NK-92 (cell line): Measurements from ENCODE around the gene CMC1.
"Not testable (repeated sequence)": the region's sequence is repeated elsewhere in the genome, so short reads cannot be mapped to it uniquely, and the experiment has no call there.

Source experiments
- DNase-seq: peaks from one replicate; lab custom pipeline; 2025; ENCODE audit not compliant: unreplicated experiment; lab: John Stamatoyannopoulos, UW

Gene CMC1, protein sequence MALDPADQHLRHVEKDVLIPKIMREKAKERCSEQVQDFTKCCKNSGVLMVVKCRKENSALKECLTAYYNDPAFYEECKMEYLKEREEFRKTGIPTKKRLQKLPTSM

GRCh38 chr3:28241221-28242160 is at the start of gene CMC1:
TSS of gene CMC1 (plus strand) at chr3:28241619. CDS start at chr3:28241794, 175 bp downstream.
- DNase-seq = peak; percentile 43

GRCh38 chr3:28198161-28198560 is 43.3 kb upstream of the CMC1 start:
- no peak for DNase-seq

- DNase-seq = no peak
Observed at GRCh38 chr3:28198974-28199373, 42.4 kb upstream of the CMC1 start.

DNA sequence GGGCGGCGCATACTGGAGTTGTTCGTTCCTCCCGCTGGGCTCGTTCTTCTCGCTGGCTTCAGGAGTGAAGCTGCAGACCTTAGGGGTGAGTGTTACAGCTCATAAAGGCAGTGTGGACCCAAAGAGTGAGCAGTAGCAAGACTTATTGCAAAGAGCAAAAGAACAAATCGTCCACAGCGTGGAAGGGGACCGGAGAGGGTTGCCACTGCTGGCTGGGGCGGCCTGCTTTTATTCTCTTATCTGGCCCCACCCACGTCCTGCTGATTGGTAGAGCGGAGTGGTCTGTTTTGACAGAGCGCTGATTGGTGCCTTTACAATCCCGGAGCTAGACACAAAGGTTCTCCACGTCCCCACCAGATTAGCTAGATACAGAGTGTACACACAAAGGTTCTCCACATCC is 41.8 kb upstream of the CMC1 start:
- DNase-seq = not testable (repeated sequence)

- DNase-seq = not testable (repeated sequence)
Observed at GRCh38 chr3:28200366-28200848, 41.0 kb upstream of the CMC1 start.

DNA sequence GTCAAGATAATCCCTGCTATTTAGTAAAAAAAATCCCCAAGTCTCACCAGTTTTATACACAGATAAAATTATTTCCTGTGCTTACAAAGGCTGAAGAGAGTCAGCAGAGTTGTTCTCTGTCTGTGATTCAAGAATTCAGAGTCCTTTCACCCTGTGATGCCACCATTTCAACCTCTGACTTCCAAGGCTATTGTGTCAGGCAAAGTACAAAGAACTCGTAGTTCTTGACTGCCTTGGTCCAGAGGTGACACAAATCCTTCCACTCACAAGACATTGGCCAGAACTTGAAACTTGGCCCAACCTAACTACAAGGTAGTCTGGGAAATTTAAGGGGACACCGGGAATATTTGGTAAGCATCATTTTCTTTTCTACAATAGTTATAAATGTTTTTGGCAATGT is 34.9 kb upstream of the CMC1 start:
- no peak for DNase-seq

DNA sequence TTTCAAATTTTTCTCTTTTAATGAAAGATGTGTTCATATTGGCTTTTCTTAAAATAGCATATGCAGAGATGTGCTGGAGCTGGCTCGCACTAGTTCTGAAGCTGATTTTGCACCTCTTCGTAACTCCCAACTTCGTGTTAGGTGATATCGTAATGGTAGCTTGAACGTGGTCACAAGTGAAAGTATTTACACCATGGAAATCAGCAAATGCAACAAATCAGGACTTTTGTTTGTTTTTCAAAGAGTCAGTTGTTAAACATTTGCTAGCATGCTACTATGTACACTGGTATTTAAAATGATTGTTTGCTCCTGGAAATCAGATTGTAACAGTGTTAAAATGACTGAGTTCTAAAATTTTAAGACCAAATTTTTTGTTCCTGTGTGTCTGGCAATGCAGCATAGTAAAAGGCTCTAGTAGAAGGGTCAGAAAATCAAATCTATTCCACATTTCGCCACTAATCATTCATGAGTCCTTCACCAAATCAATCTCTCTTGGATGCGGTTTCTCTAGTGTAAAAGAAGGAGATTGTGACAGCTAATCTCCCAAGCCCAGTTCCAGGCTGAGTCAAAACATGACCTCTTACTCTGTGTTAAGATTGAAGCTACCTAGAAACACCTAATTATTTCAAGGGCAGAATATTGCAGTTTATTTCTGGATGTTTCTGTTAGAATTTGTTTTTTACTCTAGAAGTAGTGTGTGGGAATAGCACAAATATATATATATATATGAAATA is 34.3 kb upstream of the CMC1 start:
- no peak for DNase-seq

DNA sequence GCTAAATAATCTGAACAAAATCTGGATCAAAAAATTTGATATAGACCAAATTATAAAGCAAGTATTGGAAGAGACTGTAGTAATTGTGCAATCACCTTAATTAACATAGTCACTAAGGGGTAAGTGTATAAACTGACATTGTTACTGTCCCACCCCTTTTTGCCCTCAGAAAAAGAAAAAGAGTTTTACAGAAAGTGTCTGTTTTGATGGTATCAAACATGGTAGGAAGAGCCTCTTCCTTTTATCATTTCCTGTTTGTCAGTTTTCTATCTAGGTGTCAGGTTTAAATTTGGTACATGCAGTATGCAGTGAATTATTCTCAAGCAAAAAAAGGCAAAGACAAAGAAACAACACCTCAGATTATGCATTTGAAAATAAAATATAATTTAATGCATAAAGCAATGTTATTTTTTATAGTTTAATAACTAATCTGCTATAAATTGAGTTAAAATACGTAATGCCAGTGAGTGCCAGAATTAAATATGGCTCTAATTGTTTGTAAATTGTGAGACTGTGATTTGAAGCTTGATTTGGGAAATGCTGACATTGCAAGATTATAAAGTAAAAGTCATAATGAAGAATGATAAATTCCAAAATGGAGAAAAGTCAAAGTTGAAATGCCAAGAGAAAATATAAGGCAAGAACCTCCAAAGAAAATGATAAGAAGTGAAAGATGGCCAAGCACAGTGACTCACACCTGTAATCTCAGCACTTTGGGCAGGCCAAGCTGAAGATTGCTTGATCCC is 30.3 kb upstream of the CMC1 start:
- DNase-seq = no peak

- DNase-seq = no peak
Observed at GRCh38 chr3:28212681-28213080, 28.7 kb upstream of the CMC1 start.

- DNase-seq = no peak
Observed at GRCh38 chr3:28215407-28215806, 26.0 kb upstream of the CMC1 start.

DNA sequence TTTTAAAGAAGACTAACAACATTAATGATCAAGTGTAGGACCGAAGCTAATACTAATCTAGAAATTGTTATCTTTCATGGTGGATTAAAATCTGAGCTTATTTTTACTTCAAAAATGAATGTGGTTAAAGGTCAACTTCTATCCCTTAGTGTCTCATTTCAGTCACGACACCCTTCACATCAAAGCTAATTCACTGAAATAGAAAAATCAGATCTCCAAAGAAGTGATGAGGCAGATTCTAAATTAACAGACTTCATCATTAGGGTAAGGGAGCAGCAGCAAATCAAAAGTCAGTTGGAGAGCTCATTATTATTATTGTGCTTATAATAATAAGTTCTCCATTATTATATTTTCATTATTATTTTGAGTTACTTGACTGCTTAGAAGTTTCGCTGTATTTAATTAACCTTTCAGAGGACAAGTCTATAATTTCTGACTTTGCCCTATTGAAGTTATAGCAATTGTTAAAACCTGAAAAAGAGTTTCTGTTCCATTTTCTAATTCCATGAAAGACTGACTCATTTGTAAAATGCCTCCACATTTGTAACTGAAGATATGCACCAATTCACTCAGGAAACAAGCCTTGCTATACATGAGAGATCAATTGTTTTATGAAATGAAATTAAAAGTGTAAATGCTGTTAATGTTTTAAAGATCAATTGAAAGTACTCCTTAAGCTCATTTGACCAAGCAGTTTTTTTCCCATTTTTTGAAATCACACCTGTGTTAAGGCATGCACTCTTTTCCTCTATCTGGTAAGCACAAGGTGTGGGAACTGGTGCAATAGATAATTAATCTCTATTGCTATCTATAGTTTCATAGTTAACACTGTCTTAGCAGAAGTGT is 23.1 kb upstream of the CMC1 start:
- DNase-seq = no peak

GRCh38 chr3:28218917-28219198 is 22.6 kb upstream of the CMC1 start:
- DNase-seq = no peak

DNA sequence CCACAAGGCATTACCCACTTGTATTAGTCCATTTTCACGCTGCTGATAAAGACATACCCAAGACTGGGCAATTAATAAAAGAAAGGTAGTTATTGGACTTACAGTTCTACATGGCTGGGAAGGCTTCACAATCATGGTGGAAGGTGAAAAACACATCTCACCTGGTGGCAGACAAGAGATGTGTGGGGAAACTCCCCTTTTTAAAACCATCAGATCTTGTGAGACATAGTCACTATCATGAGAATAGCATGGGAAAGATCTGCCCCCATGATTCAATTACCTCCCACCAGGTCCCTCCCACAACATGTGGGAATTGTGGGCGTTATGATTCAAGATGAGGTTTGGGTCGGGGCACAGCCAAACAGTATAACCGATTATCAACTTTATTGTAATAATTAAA is 17.0 kb upstream of the CMC1 start:
- no peak for DNase-seq

DNA sequence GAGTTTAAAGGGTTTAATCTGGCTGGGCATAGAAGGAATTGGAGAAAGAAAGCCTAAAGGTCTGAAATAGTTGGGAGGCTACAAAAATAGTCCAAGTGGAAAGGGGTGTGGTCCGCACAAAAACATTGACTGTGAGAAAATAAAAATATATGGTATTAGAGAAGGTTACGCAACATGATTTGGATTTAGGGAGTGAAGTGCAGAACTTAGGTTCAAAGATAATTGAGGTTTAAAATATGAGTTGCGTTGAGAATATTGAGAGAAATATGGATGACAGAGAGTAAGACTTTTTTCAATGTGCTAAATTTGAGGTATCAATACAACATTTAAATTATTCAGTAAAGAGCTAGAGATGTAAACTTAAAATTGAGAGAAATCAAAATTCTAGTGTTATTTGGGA is 15.4 kb upstream of the CMC1 start:
- DNase-seq = no peak

DNA sequence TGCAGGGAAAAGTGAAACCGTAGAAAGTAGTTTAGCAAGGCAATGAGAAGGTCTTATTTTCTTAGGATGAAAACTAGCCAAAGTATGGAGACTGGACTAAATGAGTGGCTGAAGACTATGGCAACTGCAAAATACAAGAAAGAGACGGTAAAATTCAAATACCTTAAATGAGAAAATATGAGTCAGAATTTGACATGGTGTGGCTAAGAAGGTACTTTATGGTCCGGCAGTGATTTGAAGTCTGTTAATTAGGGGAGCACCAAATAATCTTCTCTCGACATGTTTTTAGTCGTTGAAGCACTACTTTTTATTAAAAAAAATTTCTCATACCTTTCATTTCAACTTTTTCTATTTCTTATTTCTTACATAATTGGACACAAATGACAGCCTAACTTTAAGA is 12.8 kb upstream of the CMC1 start:
- no peak for DNase-seq

GRCh38 chr3:28232659-28233058 is 8.8 kb upstream of the CMC1 start:
- no peak for DNase-seq

DNA sequence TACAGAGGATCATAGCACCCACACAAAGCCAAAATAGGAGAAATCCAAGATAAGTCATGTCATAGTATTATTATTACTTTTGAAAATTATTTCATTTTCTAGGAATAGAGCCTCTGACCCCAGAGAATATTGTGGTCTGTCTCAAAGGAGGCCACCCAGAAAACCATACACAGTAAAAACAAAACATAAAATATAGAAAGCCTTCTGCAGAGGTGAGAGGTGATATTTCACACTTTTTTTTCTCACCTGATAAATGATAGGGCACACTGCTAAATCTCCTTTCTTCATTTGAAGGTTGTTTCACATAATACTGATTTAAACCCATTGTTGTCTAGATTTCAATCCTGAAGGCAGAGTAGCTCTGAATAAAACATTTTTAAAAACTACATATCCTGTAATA is 7.0 kb upstream of the CMC1 start:
- DNase-seq = no peak

GRCh38 chr3:28239108-28239507 is 2.3 kb upstream of the CMC1 start:
- DNase-seq = no peak

DNA sequence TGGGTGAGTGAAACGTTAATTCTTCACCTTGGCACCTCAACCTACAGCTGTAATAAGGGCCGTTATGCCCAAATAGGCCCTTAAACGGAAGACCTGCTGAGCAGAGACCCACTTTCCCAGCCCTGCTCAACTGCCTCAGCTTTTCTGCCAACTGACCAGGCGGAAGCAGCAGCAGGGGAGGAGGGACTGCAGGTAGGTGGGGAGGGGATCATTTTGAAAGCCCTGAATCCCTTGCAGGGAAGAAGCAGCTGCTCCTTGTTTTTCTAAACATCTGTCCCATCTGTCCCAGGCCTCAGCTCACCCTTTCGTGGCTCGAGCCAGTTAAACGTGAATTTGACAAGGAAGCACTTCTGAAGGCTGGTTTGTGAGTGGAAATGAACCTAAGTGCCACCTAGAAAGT is 978 bp upstream of the CMC1 start:
- DNase-seq = no peak

DNA sequence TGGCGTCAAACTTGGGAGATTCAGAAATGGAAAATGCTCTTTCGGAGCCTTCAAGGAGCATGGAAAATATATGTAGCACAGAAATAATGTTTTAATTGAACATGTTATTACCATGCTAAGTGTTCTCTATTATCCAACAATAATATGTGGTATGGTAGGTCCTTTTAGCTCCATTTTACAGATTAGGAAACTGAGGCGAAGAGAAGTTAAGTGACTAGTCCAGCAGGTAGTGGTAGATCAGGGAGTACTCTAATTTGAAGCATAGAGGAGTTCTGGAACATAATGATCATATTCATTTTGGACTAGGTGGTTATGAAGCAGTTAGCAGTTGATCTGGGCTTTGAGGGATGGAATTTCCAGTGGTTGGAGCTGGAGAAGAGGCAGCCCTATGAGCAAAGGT is 1.1 kb downstream of the CMC1 start:
- DNase-seq = no peak
